ENCODE results near the gene KLHL29. TPM values are rescaled to one million over a fixed set of nuclear protein-coding genes. Genes with fewer than 3 reads are reported as not detected.

KLHL29 gene
- total and polyA plus RNA-seq, 2 donors (not counting 1 experiment from before 2014, with no cell fraction given) = 1.3 to 3.4 TPM

GRCh38 chr2:23708771-23709170 lies 323.8 kb downstream of the KLHL29 start:
- Histone ChIP-seq H2AFZ (ENCODE audit: insufficient read depth, low read depth, low read length, poor library complexity, severe bottlenecking) (no peak overlapping the region), H3K4me2 (replicated peaks; ENCODE audit: low read depth, low read length, poor library complexity, severe bottlenecking) (no peak overlapping the region), H4K20me1 (ENCODE audit: control insufficient read depth, insufficient read depth, low read length, poor library complexity, severe bottlenecking) (no peaks in the 10 kb centered on the region), H3K4me3 (ENCODE audit: control extremely low read depth in 1 of 5, extremely low read depth in 1 of 5, insufficient read depth in 1 of 5, low read depth in 2 of 5, low read length in 4 of 5) (no peak overlapping the region), H3K4me1 (ENCODE audit: control insufficient read depth in 2 of 2, insufficient read depth in 2 of 2, low read length in 2 of 2) (no peaks in the 10 kb centered on the region), H3K27ac (ENCODE audit: low read length in 2 of 2) (no peak overlapping the region), H3K36me3 (replicated peaks in 1 of 2; ENCODE audit: control extremely low read depth in 1 of 2, control insufficient read depth in 1 of 2, extremely low read depth in 1 of 2, insufficient read depth in 2 of 2, low read length in 1 of 2) (peaks cover 1 to 17% of the 10 kb centered on the region in 2 experiments), H3K9ac (ENCODE audit: low read length) (no peak overlapping the region), H3K9me3 (ENCODE audit: control extremely low read depth in 1 of 3, control insufficient read depth in 2 of 3, insufficient read depth in 1 of 3, low read length in 2 of 3) (no peaks in the 10 kb centered on the region), H3K27me3 (replicated peaks in 1 of 4; ENCODE audit: control extremely low read depth in 1 of 4, control insufficient read depth in 3 of 4, insufficient read depth in 4 of 4, low read length in 3 of 4) (no peaks in the 10 kb centered on the region), H3K79me2 (ENCODE audit: control insufficient read depth, insufficient read depth, low read length) (no peaks in the 10 kb centered on the region)
- no peak for DNase-seq
- intact Hi-C loops (cut with micrococcal nuclease) = no loop called here
- no peak for ATAC-seq (ENCODE audit: low read depth)
- Mint-ChIP-seq H3K27ac (no peak overlapping the region), H3K4me3 (no peak overlapping the region), H3K9me3 (ENCODE audit: insufficient read depth) (no peaks in the 10 kb centered on the region), H3K27me3 (no peaks in the 10 kb centered on the region), H3K4me1 (no peaks in the 10 kb centered on the region)
- no peak for TF ChIP-seq EZH2 (IDR thresholded peaks at IDR 0.05; ENCODE audit: borderline replicate concordance, insufficient read depth, low read depth, low read length, poor library complexity, severe bottlenecking)
- TF ChIP-seq CTCF (IDR thresholded peaks at IDR 0.05) = no peak
- 100% methylated on average over 1 of the region's 6 CpGs for WGBS (ENCODE audit: insufficient coverage)
- POLR2A ChIA-PET = no interaction called here
- CTCF ChIA-PET = no interaction called here

- Histone ChIP-seq H3K4me3 (ENCODE audit: control extremely low read depth in 1 of 5, extremely low read depth in 1 of 5, insufficient read depth in 1 of 5, low read depth in 2 of 5, low read length in 4 of 5) (no peak overlapping the region), H3K4me2 (replicated peaks; ENCODE audit: low read depth, low read length, poor library complexity, severe bottlenecking) (no peak overlapping the region), H4K20me1 (ENCODE audit: control insufficient read depth, insufficient read depth, low read length, poor library complexity, severe bottlenecking) (no peaks in the 10 kb centered on the region), H3K79me2 (ENCODE audit: control insufficient read depth, insufficient read depth, low read length) (no peaks in the 10 kb centered on the region), H3K9me3 (ENCODE audit: control extremely low read depth in 1 of 3, control insufficient read depth in 2 of 3, insufficient read depth in 1 of 3, low read length in 2 of 3) (no peaks in the 10 kb centered on the region), H3K27ac (ENCODE audit: low read length in 2 of 2) (no peak overlapping the region), H3K9ac (ENCODE audit: low read length) (no peak overlapping the region), H3K36me3 (replicated peaks in 1 of 2; ENCODE audit: control extremely low read depth in 1 of 2, control insufficient read depth in 1 of 2, extremely low read depth in 1 of 2, insufficient read depth in 2 of 2, low read length in 1 of 2) (peaks cover 1 to 17% of the 10 kb centered on the region in 2 experiments), H2AFZ (ENCODE audit: insufficient read depth, low read depth, low read length, poor library complexity, severe bottlenecking) (no peak overlapping the region), H3K27me3 (replicated peaks in 1 of 4; ENCODE audit: control extremely low read depth in 1 of 4, control insufficient read depth in 3 of 4, insufficient read depth in 4 of 4, low read length in 3 of 4) (no peaks in the 10 kb centered on the region), H3K4me1 (ENCODE audit: control insufficient read depth in 2 of 2, insufficient read depth in 2 of 2, low read length in 2 of 2) (no peaks in the 10 kb centered on the region)
- TF ChIP-seq CTCF (IDR thresholded peaks at IDR 0.05) (no peak), EZH2 (IDR thresholded peaks at IDR 0.05; ENCODE audit: borderline replicate concordance, insufficient read depth, low read depth, low read length, poor library complexity, severe bottlenecking) (no peak)
- ChIA-PET CTCF (no interaction called here), POLR2A (no interaction called here)
- H3K4me1 Mint-ChIP-seq = no peaks in the 10 kb centered on the region
- ATAC-seq (ENCODE audit: low read depth) (no peak), DNase-seq (no peak)
- no peaks in the 10 kb centered on the region for H3K9me3 Mint-ChIP-seq (ENCODE audit: insufficient read depth)
- no peak overlapping the region for H3K4me3 Mint-ChIP-seq
- no peaks in the 10 kb centered on the region for H3K27me3 Mint-ChIP-seq
- intact Hi-C loops (cut with micrococcal nuclease) = no loop called here
- 100% methylated on average over 4 of the region's 8 CpGs for WGBS (ENCODE audit: insufficient coverage)
- H3K27ac Mint-ChIP-seq = no peak overlapping the region
Observed at GRCh38 chr2:23709311-23709710, 324.3 kb downstream of the KLHL29 start.

All from B cell (primary cell).